H1 (cell line): ENCODE results near the gene ANKMY2. TPM values are rescaled to one million over a fixed set of nuclear protein-coding genes. Genes with fewer than 3 reads are reported as not detected.
A peak's percentile ranks its signal among the peaks of the same experiment; 100 is the strongest.

Source experiments
- CTCF ChIA-PET: fragments of 300-600 bp; sonication (Branson Sonifier 250); formaldehyde crosslinking; loops from one replicate; lab custom pipeline; 2021; ENCODE audit not compliant: partially characterized antibody; lab: Charles Lee
- POLR2A ChIA-PET: fragments of 300-600 bp; sonication (Branson Sonifier 250); formaldehyde crosslinking; loops from one replicate; lab custom pipeline; 2021; ENCODE audit warnings: inconsistent platforms; ENCODE audit not compliant: partially characterized antibody; lab: Charles Lee
- DNase-seq, 2 experiments: peaks; one replicate each; pipeline versions ENCODE4 v3.0.0 to v3.0.0-alpha.2; 2010 to 2022; ENCODE audit warnings: low spot score in 2 of 2, low read depth in 1 of 2, mixed read lengths in 1 of 2
- FAIRE-seq: peaks from 2 replicates; lab custom pipeline; 2011; peaks lifted over from hg19 to GRCh38; lab: Jason Lieb, UNC
- H2AFZ ChIP-seq: 2 replicates; pipeline ENCODE4 v1.8.1; 2012; ENCODE audit warnings: low read length, inconsistent platforms
- H2AK5ac ChIP-seq: 2 replicates; pipeline ENCODE4 v1.6.1; 2013; ENCODE audit warnings: low read depth, low read length
- H2BK120ac ChIP-seq: replicated peaks from 2 replicates; pipeline ENCODE3; 2013; ENCODE audit warnings: low read depth, low read length, inconsistent platforms
- H2BK12ac ChIP-seq: 2 replicates; pipeline ENCODE4 v1.6.1; 2013; ENCODE audit warnings: low read depth, low read length
- H2BK15ac ChIP-seq: 2 replicates; pipeline ENCODE4 v1.6.1; 2013; ENCODE audit warnings: low read length
- H2BK20ac ChIP-seq: 2 replicates; pipeline ENCODE4 v1.6.1; 2013; ENCODE audit warnings: low read length
- H2BK5ac ChIP-seq: 2 replicates; pipeline ENCODE4 v1.6.1; 2013; ENCODE audit warnings: low read depth, low read length
- H3K14ac ChIP-seq: 2 replicates; pipeline ENCODE4 v1.6.1; 2013; ENCODE audit warnings: inconsistent platforms; ENCODE audit not compliant: insufficient read length
- H3K18ac ChIP-seq: 2 replicates; pipeline ENCODE4 v1.6.1; 2013; ENCODE audit warnings: low read length; ENCODE audit errors: extremely low read depth
- H3K23ac ChIP-seq: 2 replicates; pipeline ENCODE4 v1.6.1; 2013; ENCODE audit warnings: inconsistent platforms; ENCODE audit not compliant: insufficient read length
- H3K23me2 ChIP-seq: 2 replicates; pipeline ENCODE4 v1.6.1; 2013; ENCODE audit warnings: low read depth, low read length
- H3K27ac ChIP-seq: 2 replicates; pipeline ENCODE4 v1.6.1; 2011; ENCODE audit warnings: low read depth, low read length, inconsistent platforms
- H3K27me3 ChIP-seq, 4 experiments: replicated peaks in 1 of 4; 1 replicate in 1 of 4; 2 replicates in 3 of 4; pipeline versions ENCODE4 v1.6.1 to v1.8.1; 2011 to 2013; ENCODE audit warnings: low read length in 3 of 4, mild to moderate bottlenecking in 3 of 4, inconsistent platforms in 2 of 4, mixed read lengths in 2 of 4, moderate library complexity in 1 of 4; ENCODE audit not compliant: control insufficient read depth in 3 of 4, insufficient read depth in 3 of 4; ENCODE audit errors: extremely low read depth in 1 of 4
- H3K36me3 ChIP-seq, 4 experiments: 2 replicates each; pipeline versions ENCODE4 v1.6.1 to v1.8.1; 2011 to 2013; ENCODE audit warnings: mild to moderate bottlenecking in 4 of 4, low read length in 3 of 4, moderate library complexity in 2 of 4, control low read depth in 1 of 4, inconsistent platforms in 1 of 4; ENCODE audit not compliant: insufficient read depth in 4 of 4, control insufficient read depth in 2 of 4
- H3K4ac ChIP-seq: replicated peaks from 2 replicates; pipeline ENCODE3; 2013; ENCODE audit warnings: low read length, low read depth, mixed read lengths, inconsistent platforms; ENCODE audit not compliant: insufficient read length
- H3K4me1 ChIP-seq, 4 experiments: replicated peaks in 1 of 4; 1 replicate in 1 of 4; 2 replicates in 3 of 4; pipeline versions ENCODE4 v1.6.1 to v1.8.1; 2011 to 2013; ENCODE audit warnings: low read length in 3 of 4, inconsistent platforms in 2 of 4, mixed read lengths in 1 of 4; ENCODE audit not compliant: insufficient read depth in 4 of 4, control insufficient read depth in 3 of 4
- H3K4me2 ChIP-seq, 2 experiments: 2 replicates each; pipeline versions ENCODE4 v1.6.1 to v1.8.1; 2011 to 2013; ENCODE audit warnings: low read depth in 2 of 2, low read length in 2 of 2, control low read depth in 1 of 2, inconsistent platforms in 1 of 2, mild to moderate bottlenecking in 1 of 2; ENCODE audit not compliant: insufficient read depth in 1 of 2
- H3K4me3 ChIP-seq, 4 experiments: fragments of 200-600, 300-600 bp in 1 of 4; sonication (generic), shearing (Covaris generic), sonication (Bioruptor Twin) in 1 of 4; 2 replicates each; pipeline versions ENCODE4 v1.5.1 to v1.8.1; 2011 to 2016; ENCODE audit warnings: low read length in 4 of 4, low read depth in 3 of 4, control low read depth in 2 of 4, inconsistent platforms in 2 of 4, mild to moderate bottlenecking in 2 of 4, mixed read lengths in 1 of 4, moderate library complexity in 1 of 4; ENCODE audit not compliant: insufficient read depth in 2 of 4; ENCODE audit errors: extremely low read depth in 1 of 4
- H3K56ac ChIP-seq: replicated peaks from 2 replicates; pipeline ENCODE3; 2013; ENCODE audit warnings: low read depth, mild to moderate bottlenecking, mixed read lengths, low read length, inconsistent platforms; ENCODE audit not compliant: insufficient read length
- H3K79me1 ChIP-seq: 2 replicates; pipeline ENCODE4 v1.6.1; 2013; ENCODE audit warnings: low read depth, low read length, control low read depth
- H3K79me2 ChIP-seq, 2 experiments: 2 replicates each; pipeline versions ENCODE4 v1.6.1 to v1.8.1; 2012 to 2013; ENCODE audit warnings: low read length in 2 of 2, mild to moderate bottlenecking in 2 of 2, inconsistent platforms in 1 of 2; ENCODE audit not compliant: insufficient read depth in 2 of 2, control insufficient read depth in 1 of 2
- H3K9ac ChIP-seq, 4 experiments: replicated peaks in 1 of 4; 1 replicate in 1 of 4; 2 replicates in 3 of 4; pipeline versions ENCODE4 v1.6.1 to v1.8.1; 2011 to 2013; ENCODE audit warnings: low read depth in 3 of 4, low read length in 3 of 4, control low read depth in 2 of 4, mild to moderate bottlenecking in 2 of 4, moderate library complexity in 2 of 4, inconsistent platforms in 1 of 4; ENCODE audit errors: extremely low read depth in 1 of 4
- H3K9me3 ChIP-seq, 2 experiments: 2 replicates each; pipeline versions ENCODE4 v1.6.1 to v1.8.1; 2012 to 2013; ENCODE audit warnings: mild to moderate bottlenecking in 2 of 2, moderate library complexity in 2 of 2, control low read depth in 1 of 2, inconsistent platforms in 1 of 2, low read depth in 1 of 2, low read length in 1 of 2, mixed read lengths in 1 of 2; ENCODE audit not compliant: insufficient read depth in 2 of 2
- H4K20me1 ChIP-seq, 2 experiments: replicated peaks in 1 of 2; 2 replicates each; pipeline versions ENCODE3 to v1.8.1; 2011 to 2013; ENCODE audit warnings: inconsistent platforms in 2 of 2, low read length in 2 of 2, mild to moderate bottlenecking in 1 of 2; ENCODE audit not compliant: insufficient read depth in 2 of 2, control insufficient read depth in 1 of 2
- H4K5ac ChIP-seq: 2 replicates; pipeline ENCODE4 v1.6.1; 2013; ENCODE audit warnings: low read length, low read depth, mixed read lengths, inconsistent platforms; ENCODE audit not compliant: insufficient read length
- H4K8ac ChIP-seq: 2 replicates; pipeline ENCODE4 v1.8.0; 2013; ENCODE audit warnings: mild to moderate bottlenecking, moderate library complexity, low read length, inconsistent platforms; ENCODE audit not compliant: insufficient read depth; ENCODE audit errors: extremely low read depth
- H4K91ac ChIP-seq: replicated peaks from 2 replicates; pipeline ENCODE3; 2013; ENCODE audit warnings: low read length, mixed read lengths, inconsistent platforms; ENCODE audit not compliant: insufficient read length
- KDM4A ChIP-seq: IDR thresholded peaks from one replicate; pipeline ENCODE4 v1.7.1; 2012; ENCODE audit warnings: low read depth, mild to moderate bottlenecking, moderate library complexity, low read length, inconsistent platforms; ENCODE audit not compliant: severe bottlenecking
- WGBS, 2 experiments: shearing (Covaris generic) in 1 of 2; methylation state at CpG; one replicate each; pipeline versions ENCODE4 v1.1.6 to v1.1.7; 2013 to 2015; ENCODE audit warnings: low lambda C conversion rate in 2 of 2, mixed read lengths in 2 of 2, inconsistent platforms in 1 of 2, low coverage in 1 of 2, missing lambda C conversion rate in 1 of 2; ENCODE audit not compliant: insufficient replicate concordance in 2 of 2, insufficient coverage in 1 of 2, insufficient read length in 1 of 2; ENCODE audit errors: extremely low coverage in 1 of 2, missing lambda C conversion rate in 1 of 2; 5-methylcytosine and 5-hydroxymethylcytosine counted together
- polyA plus RNA-seq, 7 experiments: library from polyadenylated mRNA; depleted of rRNA in 3 of 7; stranded (reverse) in 5 of 7; unstranded in 2 of 7; fragments of >200 nt in 5 of 7; fragments of 200-250 nt in 2 of 7; gene quantifications; 1 replicate in 5 of 7; 2 replicates in 1 of 7; 4 replicates in 1 of 7; pipeline versions ENCODE4 v1.2.1 to v1.2.3, GENCODE V29; 2011 to 2013; ENCODE audit warnings: missing spikeins in 2 of 7, mixed read lengths in 2 of 7
- total RNA-seq: library from RNA; stranded (reverse); fragmentation: NEBNext Ultra II Directional; extraction: Animal tissue kit (Norgen Biotek cat#: 25700); gene quantifications from 2 replicates; pipeline ENCODE4 v1.2.1, GENCODE V29; 2021
- TF ChIP-seq, protein P1 (sequence below), 3 experiments: IDR thresholded peaks; 1 replicate in 2 of 3; 2 replicates in 1 of 3; pipeline versions ENCODE4 v1.5.1 to v1.6.1; 2011; ENCODE audit warnings: low read length in 3 of 3, mild to moderate bottlenecking in 3 of 3, inconsistent platforms in 2 of 3, low read depth in 1 of 3, moderate library complexity in 1 of 3; ENCODE audit not compliant: insufficient read depth in 1 of 3; ENCODE audit errors: control extremely low read depth in 1 of 3

Gene ANKMY2
- total and polyA plus RNA-seq, 2 of the 8 experiments (the other 6 are each of a cell fraction or from before 2014, with no cell fraction given), result 5.2 to 9.3 TPM

DNA sequence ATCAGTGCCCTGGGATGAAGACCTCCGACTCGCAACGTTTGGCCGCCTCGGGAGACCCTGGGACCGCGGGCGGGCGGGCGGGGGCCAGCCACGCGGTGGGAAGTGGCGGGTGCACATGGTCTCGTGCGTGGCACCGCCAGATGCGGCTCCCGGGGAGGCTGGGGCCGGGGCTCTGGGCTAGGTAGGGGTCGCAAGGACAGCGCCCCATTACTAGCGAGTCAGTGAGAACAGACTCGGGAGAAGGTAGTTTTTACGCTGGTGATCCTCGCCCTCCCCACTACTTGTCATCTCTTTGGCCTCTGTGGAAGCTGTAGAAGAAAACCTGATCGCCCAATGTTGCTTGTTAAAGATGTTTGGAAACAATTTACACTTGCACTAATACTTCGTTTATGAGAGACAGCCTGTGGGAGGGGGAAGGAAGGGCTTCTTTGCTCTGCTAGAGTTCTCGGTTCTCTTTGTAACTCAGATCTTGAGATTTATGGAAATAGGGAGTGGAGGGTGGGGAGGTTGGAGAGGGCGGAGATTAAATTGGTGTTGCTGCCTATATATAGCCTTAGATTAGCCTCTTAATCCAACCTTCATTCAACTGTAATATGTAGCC is 1.0 kb upstream of the ANKMY2 start:
- peak overlapping the region; percentile 88 to 91 (median 90) for H3K9ac ChIP-seq
- H3K4me2 ChIP-seq, result peak overlapping the region; percentile 69 to 79
- H3K79me1 ChIP-seq, result no peaks in the 10 kb centered on the region
- H4K91ac ChIP-seq, result no peak overlapping the region
- peak overlapping the region; percentile 86 to 97 (median 92) for H3K4me3 ChIP-seq
- no peak overlapping the region for H2AFZ ChIP-seq
- POLR2A ChIA-PET, result interaction anchor here (0.6 to 4.3 kb wide), 11 partner anchors 10 to 181 kb away, joined by 3 to 52 read pairs (median 5); no protein-coding TSS in a partner anchor
- H3K23me2 ChIP-seq, result peaks cover 7% of the 10 kb centered on the region
- H3K56ac ChIP-seq, result no peak overlapping the region
- 3% methylated on average over 11 of the region's 29 CpGs; no CpG with 5 or more reads in 1 of the 2 experiments for WGBS, 2 experiments
- H3K4ac ChIP-seq, result no peak overlapping the region
- peak overlapping the region; percentile 95 for H2BK5ac ChIP-seq
- no peak overlapping the region for H3K14ac ChIP-seq
- no peak overlapping the region for H2BK15ac ChIP-seq
- no peaks in the 10 kb centered on the region for H3K9me3 ChIP-seq
- no peak overlapping the region for H4K8ac ChIP-seq
- no peak overlapping the region for H2BK12ac ChIP-seq
- DNase-seq (no peak), FAIRE-seq (no peak)
- H3K27me3 ChIP-seq, result no peaks in the 10 kb centered on the region
- peaks cover 3 to 15% (median 6%) of the 10 kb centered on the region in 4 experiments; a peak in 4 of 7 replicates for H3K4me1 ChIP-seq
- H4K20me1 ChIP-seq, result peaks cover 7 to 9% of the 10 kb centered on the region in 2 experiments
- H3K23ac ChIP-seq, result no peak overlapping the region
- H3K18ac ChIP-seq, result no peak overlapping the region
- TF ChIP-seq, protein P1, sequence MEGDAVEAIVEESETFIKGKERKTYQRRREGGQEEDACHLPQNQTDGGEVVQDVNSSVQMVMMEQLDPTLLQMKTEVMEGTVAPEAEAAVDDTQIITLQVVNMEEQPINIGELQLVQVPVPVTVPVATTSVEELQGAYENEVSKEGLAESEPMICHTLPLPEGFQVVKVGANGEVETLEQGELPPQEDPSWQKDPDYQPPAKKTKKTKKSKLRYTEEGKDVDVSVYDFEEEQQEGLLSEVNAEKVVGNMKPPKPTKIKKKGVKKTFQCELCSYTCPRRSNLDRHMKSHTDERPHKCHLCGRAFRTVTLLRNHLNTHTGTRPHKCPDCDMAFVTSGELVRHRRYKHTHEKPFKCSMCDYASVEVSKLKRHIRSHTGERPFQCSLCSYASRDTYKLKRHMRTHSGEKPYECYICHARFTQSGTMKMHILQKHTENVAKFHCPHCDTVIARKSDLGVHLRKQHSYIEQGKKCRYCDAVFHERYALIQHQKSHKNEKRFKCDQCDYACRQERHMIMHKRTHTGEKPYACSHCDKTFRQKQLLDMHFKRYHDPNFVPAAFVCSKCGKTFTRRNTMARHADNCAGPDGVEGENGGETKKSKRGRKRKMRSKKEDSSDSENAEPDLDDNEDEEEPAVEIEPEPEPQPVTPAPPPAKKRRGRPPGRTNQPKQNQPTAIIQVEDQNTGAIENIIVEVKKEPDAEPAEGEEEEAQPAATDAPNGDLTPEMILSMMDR (IDR thresholded peaks at IDR 0.05; ENCODE audit: control extremely low read depth in 1 of 3, insufficient read depth in 1 of 3, low read depth in 1 of 3, low read length in 3 of 3), result no peak
- peak; percentile 15 for TF ChIP-seq KDM4A
- no peaks in the 10 kb centered on the region for H3K36me3 ChIP-seq
- H2AK5ac ChIP-seq, result no peak overlapping the region
- peaks cover 7 to 64% of the 10 kb centered on the region in 2 experiments; a peak in 3 of 4 replicates for H3K79me2 ChIP-seq
- H2BK120ac ChIP-seq, result no peak overlapping the region
- H2BK20ac ChIP-seq, result no peak overlapping the region
- H3K27ac ChIP-seq, result 0 out of 2 replicates have a peak overlapping the region, but pooled peaks have one; percentile 98
- CTCF ChIA-PET, result interaction anchor here (1.5 kb wide), 1 partner anchor 41 kb away, joined by 4 read pairs; no protein-coding TSS in a partner anchor
- H4K5ac ChIP-seq, result no peak overlapping the region
